ENCODE results near the gene KLC3. TPM values are rescaled to one million over a fixed set of nuclear protein-coding genes. Genes with fewer than 3 reads are reported as not detected.

The KLC3 gene
- total RNA-seq, 1 experiment from 2014 or later, result 22.8 TPM

- H3K9me2 ChIP-seq (ENCODE audit: insufficient read depth), result no peaks in the 10 kb centered on the region
- DNase-seq (ENCODE audit: low read depth, low spot score) (no peak), ATAC-seq (no peak; the same call in 1 of the 2 replicates)
- H3K36me3 ChIP-seq (ENCODE audit: control insufficient read depth in 1 of 2, insufficient read depth in 2 of 2, low read length in 2 of 2), result peaks cover 2 to 15% of the 10 kb centered on the region in 2 experiments; a peak in 2 of 4 replicates
- no peaks in the 10 kb centered on the region for H3K79me2 ChIP-seq (ENCODE audit: insufficient read depth, low read length)
- no peaks in the 10 kb centered on the region for H3K9me3 ChIP-seq (ENCODE audit: control insufficient read depth in 1 of 2, insufficient read depth in 1 of 2, low read depth in 1 of 2, low read length in 2 of 2)
- H3K27me3 ChIP-seq (ENCODE audit: insufficient read depth, low read length), result no peaks in the 10 kb centered on the region
- no peaks in the 10 kb centered on the region for H4K20me1 ChIP-seq (ENCODE audit: insufficient read depth)
- H3K27ac ChIP-seq (ENCODE audit: low read depth, low read length), result no peak overlapping the region; the same call in 1 of the 2 replicates
- no peak overlapping the region for H3K9ac ChIP-seq (ENCODE audit: low read length)
- no peak overlapping the region for H3K4me3 ChIP-seq (replicated peaks in 1 of 2; ENCODE audit: low read depth in 1 of 2, low read length in 2 of 2)
- RAD21 ChIA-PET (ENCODE audit: low non-redundant PET in 1 of 2, low total read pairs in 2 of 2, uncharacterized antibody in 2 of 2, unreplicated experiment in 2 of 2), result no interaction called here
- intact Hi-C loops (cut with micrococcal nuclease), result no loop called here
- no peaks in the 10 kb centered on the region for H3K4me1 ChIP-seq (ENCODE audit: control insufficient read depth in 1 of 2, insufficient read depth in 2 of 2, low read length in 2 of 2)
- TSS peak; percentile 22 for BruUV-seq (replicated peaks)
- H3K4me2 ChIP-seq (ENCODE audit: low read length), result no peak overlapping the region
- TF ChIP-seq SIN3A (IDR thresholded peaks at IDR 0.05; ENCODE audit: low read depth), result 0 out of 2 replicates have a peak, but pooled peaks have one; percentile 11
- no peak; the same call in 1 of the 2 replicates for TF ChIP-seq POLR2AphosphoS5 (IDR thresholded peaks at IDR 0.05; ENCODE audit: low read depth, low read length)
- TF ChIP-seq JUND (IDR thresholded peaks at IDR 0.05), result peak; percentile 4; the same call in 1 of the 2 replicates
- no peak for TF ChIP-seq CEBPB (IDR thresholded peaks at IDR 0.05; ENCODE audit: low read depth)
- POLR2A ChIA-PET, result interaction anchor here (2.3 kb wide), 1 partner anchor 11 kb away, joined by 9 read pairs; no protein-coding TSS in a partner anchor
- CTCF ChIA-PET, result interaction anchor here (2.6 kb wide), 1 partner anchor 10 kb away, joined by 13 read pairs; no protein-coding TSS in a partner anchor
- H2AFZ ChIP-seq (ENCODE audit: low read depth, low read length, poor library complexity, severe bottlenecking), result no peak overlapping the region
Observed at GRCh38 chr19:45391871-45392665, 51.5 kb downstream of the KLC3 start.

- BruUV-seq (replicated peaks), result no TSS peak
- Histone ChIP-seq H3K9me3 (ENCODE audit: control insufficient read depth in 1 of 2, insufficient read depth in 1 of 2, low read depth in 1 of 2, low read length in 2 of 2) (no peaks in the 10 kb centered on the region), H3K27ac (ENCODE audit: low read depth, low read length) (no peak overlapping the region), H3K9ac (ENCODE audit: low read length) (no peak overlapping the region), H2AFZ (ENCODE audit: low read depth, low read length, poor library complexity, severe bottlenecking) (no peak overlapping the region), H4K20me1 (ENCODE audit: insufficient read depth) (no peaks in the 10 kb centered on the region), H3K9me2 (ENCODE audit: insufficient read depth) (no peaks in the 10 kb centered on the region), H3K4me1 (ENCODE audit: control insufficient read depth in 1 of 2, insufficient read depth in 2 of 2, low read length in 2 of 2) (peaks cover 8% of the 10 kb centered on the region in 2 experiments; a peak in 2 of 4 replicates), H3K36me3 (ENCODE audit: control insufficient read depth in 1 of 2, insufficient read depth in 2 of 2, low read length in 2 of 2) (peaks cover 3 to 22% of the 10 kb centered on the region in 2 experiments; a peak in 3 of 4 replicates), H3K4me2 (ENCODE audit: low read length) (no peak overlapping the region), H3K4me3 (replicated peaks in 1 of 2; ENCODE audit: low read depth in 1 of 2, low read length in 2 of 2) (no peak overlapping the region), H3K79me2 (ENCODE audit: insufficient read depth, low read length) (peaks cover 19% of the 10 kb centered on the region), H3K27me3 (ENCODE audit: insufficient read depth, low read length) (no peaks in the 10 kb centered on the region)
- ATAC-seq (no peak), DNase-seq (ENCODE audit: low read depth, low spot score) (no peak)
- CTCF ChIA-PET, result no interaction called here
- RAD21 ChIA-PET (ENCODE audit: low non-redundant PET in 1 of 2, low total read pairs in 2 of 2, uncharacterized antibody in 2 of 2, unreplicated experiment in 2 of 2), result no interaction called here
- POLR2A ChIA-PET, result no interaction called here
- intact Hi-C loops (cut with micrococcal nuclease), result no loop called here
- TF ChIP-seq ZNF274 (IDR thresholded peaks at IDR 0.05; ENCODE audit: low read depth, low read length) (no peak), REST (IDR thresholded peaks at IDR 0.05; ENCODE audit: low read depth) (no peak), CTCF (IDR thresholded peaks at IDR 0.05 in 2 of 3, conservative IDR thresholded peaks at IDR 0.05 in 1 of 3; ENCODE audit: borderline replicate concordance in 1 of 3, insufficient read depth in 1 of 3, low read depth in 2 of 3, low read length in 2 of 3) (no peak), ZFX (IDR thresholded peaks at IDR 0.05) (no peak), CEBPB (IDR thresholded peaks at IDR 0.05; ENCODE audit: low read depth) (no peak), RAD21 (IDR thresholded peaks at IDR 0.05; ENCODE audit: low read depth) (no peak), SP1 (IDR thresholded peaks at IDR 0.05; ENCODE audit: low read depth) (no peak), YY1 (IDR thresholded peaks at IDR 0.05; ENCODE audit: extremely low read depth, insufficient replicate concordance, low read depth, low read length) (no peak), POLR2AphosphoS5 (IDR thresholded peaks at IDR 0.05; ENCODE audit: low read depth, low read length) (no peak)
Observed at GRCh38 chr19:45395821-45396617, 55.5 kb downstream of the KLC3 start.

All from HCT116 (cell line).